ENCODE measurements around the gene LYRM4. TPM values are rescaled to one million over a fixed set of nuclear protein-coding genes. Genes with fewer than 3 reads are reported as not detected.

LYRM4 gene
- total RNA-seq, 1 experiment from 2014 or later: 44.3 TPM

GRCh38 chr6:5231289-5231688 lies 29.5 kb downstream of the LYRM4 start:
- Histone ChIP-seq H3K23ac (ENCODE audit: insufficient read length, low read depth, low read length) (no peak overlapping the region), H2AK5ac (ENCODE audit: insufficient read length, low read length) (no peak overlapping the region), H2AFZ (ENCODE audit: low read length) (no peak overlapping the region), H3K79me2 (ENCODE audit: insufficient read depth, low read length) (no peaks in the 10 kb centered on the region), H3K9me3 (ENCODE audit: control insufficient read depth, low read depth, low read length) (no peaks in the 10 kb centered on the region), H4K20me1 (ENCODE audit: control insufficient read depth, insufficient read depth, insufficient read length) (no peaks in the 10 kb centered on the region), H3T11ph (ENCODE audit: low read length) (no peak overlapping the region), H4K5ac (ENCODE audit: insufficient read length, low read depth, low read length) (no peak overlapping the region), H3K79me1 (ENCODE audit: insufficient read depth, low read depth, low read length, poor library complexity, severe bottlenecking) (peaks cover 3% of the 10 kb centered on the region), H3K27ac (ENCODE audit: insufficient read length, low read depth, low read length) (no peak overlapping the region), H3K56ac (ENCODE audit: insufficient read length, low read depth, low read length) (no peak overlapping the region), H3K4me2 (ENCODE audit: insufficient read depth, insufficient read length, low read length) (no peak overlapping the region), H2BK20ac (ENCODE audit: low read depth, low read length, poor library complexity, severe bottlenecking) (no peak overlapping the region), H3K27me3 (ENCODE audit: insufficient read depth, low read length) (no peaks in the 10 kb centered on the region), H4K8ac (replicated peaks; ENCODE audit: insufficient read length, low read depth, low read length) (no peak overlapping the region), H3K23me2 (ENCODE audit: insufficient read length, low read depth, low read length, poor library complexity, severe bottlenecking) (no peaks in the 10 kb centered on the region), H2BK120ac (ENCODE audit: low read depth, low read length, poor library complexity, severe bottlenecking) (no peak overlapping the region), H3K9ac (ENCODE audit: extremely low read depth, insufficient read length, low read length) (no peak overlapping the region), H4K91ac (ENCODE audit: insufficient read length, low read depth, low read length) (no peak overlapping the region), H2BK5ac (ENCODE audit: insufficient read length, low read length) (no peak overlapping the region), H3K18ac (ENCODE audit: insufficient read length, low read depth, low read length) (no peak overlapping the region), H3K14ac (ENCODE audit: insufficient read depth, low read length) (no peak overlapping the region), H3K4me1 (ENCODE audit: insufficient read depth, low read length) (peaks cover 3% of the 10 kb centered on the region; the same call in 1 of the 2 replicates), H3K4ac (ENCODE audit: low read depth, low read length) (no peak overlapping the region), H2BK12ac (ENCODE audit: insufficient read length, low read depth, low read length) (no peak overlapping the region), H2BK15ac (ENCODE audit: low read depth, low read length) (no peak overlapping the region)
- no peaks in the 10 kb centered on the region for H3K9me3 Mint-ChIP-seq
- no peak overlapping the region for H3K27ac Mint-ChIP-seq
- peaks cover 21 to 25% of the 10 kb centered on the region in 2 experiments for H3K4me1 Mint-ChIP-seq
- WGBS (ENCODE audit: extremely low coverage, insufficient read length, low lambda C conversion rate): no CpG with 5 or more reads among the region's 2 CpGs
- H3K27me3 Mint-ChIP-seq (ENCODE audit: low read depth): no peaks in the 10 kb centered on the region
- H3K36me3 Mint-ChIP-seq (ENCODE audit: insufficient read depth in 1 of 3, low read depth in 3 of 3): peaks cover 0 to 5% (median 3%) of the 10 kb centered on the region in 3 experiments; a peak in 2 of 7 replicates
- H3K4me3 Mint-ChIP-seq: no peak overlapping the region
- TF ChIP-seq CTCF (conservative IDR thresholded peaks at IDR 0.05): no peak
- no peak for DNase-seq

Measured in H9 (cell line).